WTC11 (cell line): ENCODE data around the gene CGB2.

ENCODE experiments used
- SP1 ChIP-seq: sonication (generic); formaldehyde crosslinking; conservative IDR thresholded peaks from 2 replicates; pipeline ENCODE4 v1.8.1; 2022; ENCODE audit warnings: missing genetic modification reagents
- TF ChIP-seq, protein P1 (sequence below): fragments of 200-600 bp; IDR thresholded peaks from 2 replicates; pipeline ENCODE4 v1.8.0; 2022; ENCODE audit warnings: antibody characterized with exemption

DNA sequence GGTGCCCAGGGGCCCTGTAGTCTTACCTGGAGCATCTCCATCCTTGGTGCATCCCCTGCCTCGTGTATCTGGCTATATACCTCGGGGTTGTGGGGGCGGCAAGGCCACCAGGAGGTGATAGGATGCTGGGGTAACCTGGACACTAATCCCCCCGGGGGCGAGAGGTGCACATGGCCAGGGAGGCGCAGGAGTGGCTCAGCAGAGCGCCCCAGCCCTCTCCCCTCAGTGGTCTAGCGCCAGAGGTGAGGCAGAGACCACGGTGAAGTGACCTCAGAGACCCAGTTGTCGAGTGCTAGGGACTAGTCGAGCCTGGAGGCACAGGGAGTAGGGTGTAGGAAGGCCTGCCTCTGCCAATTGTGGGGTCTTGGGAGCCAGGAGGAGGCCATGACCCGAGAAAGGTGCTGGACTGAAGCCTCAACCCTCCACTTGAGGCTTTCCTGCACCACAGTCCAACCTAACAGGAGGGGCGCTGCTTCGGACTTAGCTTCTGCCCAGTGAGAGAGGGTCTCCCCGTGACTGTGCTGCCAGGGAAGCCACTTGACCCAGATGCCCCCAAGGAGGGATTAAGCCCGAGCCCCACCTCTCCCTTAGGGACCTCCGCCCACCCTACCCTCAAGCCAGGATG is 14.5 kb upstream of the CGB2 start, which contains the start of gene LHB:
- TF ChIP-seq, protein P1, sequence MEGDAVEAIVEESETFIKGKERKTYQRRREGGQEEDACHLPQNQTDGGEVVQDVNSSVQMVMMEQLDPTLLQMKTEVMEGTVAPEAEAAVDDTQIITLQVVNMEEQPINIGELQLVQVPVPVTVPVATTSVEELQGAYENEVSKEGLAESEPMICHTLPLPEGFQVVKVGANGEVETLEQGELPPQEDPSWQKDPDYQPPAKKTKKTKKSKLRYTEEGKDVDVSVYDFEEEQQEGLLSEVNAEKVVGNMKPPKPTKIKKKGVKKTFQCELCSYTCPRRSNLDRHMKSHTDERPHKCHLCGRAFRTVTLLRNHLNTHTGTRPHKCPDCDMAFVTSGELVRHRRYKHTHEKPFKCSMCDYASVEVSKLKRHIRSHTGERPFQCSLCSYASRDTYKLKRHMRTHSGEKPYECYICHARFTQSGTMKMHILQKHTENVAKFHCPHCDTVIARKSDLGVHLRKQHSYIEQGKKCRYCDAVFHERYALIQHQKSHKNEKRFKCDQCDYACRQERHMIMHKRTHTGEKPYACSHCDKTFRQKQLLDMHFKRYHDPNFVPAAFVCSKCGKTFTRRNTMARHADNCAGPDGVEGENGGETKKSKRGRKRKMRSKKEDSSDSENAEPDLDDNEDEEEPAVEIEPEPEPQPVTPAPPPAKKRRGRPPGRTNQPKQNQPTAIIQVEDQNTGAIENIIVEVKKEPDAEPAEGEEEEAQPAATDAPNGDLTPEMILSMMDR = no peak
- TF ChIP-seq SP1 (CRISPR knock-in tag) = no peak
